Memory B cell (primary cell): ENCODE results near the gene FNBP1.

Experiments used
- ATAC-seq: fragments of 150-1000 bp; cut with Tn5 transposase; 2 replicates; pipeline ENCODE4 v1.10.0; 2021; ENCODE audit warnings: low read depth, mild to moderate bottlenecking, moderate library complexity
- DNase-seq, 2 donors: peaks; one replicate each; pipeline ENCODE4 v3.0.0; 2022; ENCODE audit warnings: low spot score in 2 of 2
- H3K27ac Mint-ChIP-seq: one replicate; pipeline ENCODE4 v1.8.0; 2022; ENCODE audit warnings: mild to moderate bottlenecking, moderate library complexity, mixed read lengths
- H3K27me3 Mint-ChIP-seq: one replicate; pipeline ENCODE4 v1.8.0; 2022; ENCODE audit warnings: mixed read lengths
- H3K36me3 Mint-ChIP-seq: one replicate; pipeline ENCODE4 v1.8.0; 2022; ENCODE audit warnings: mild to moderate bottlenecking, mixed read lengths
- H3K4me1 Mint-ChIP-seq: one replicate; pipeline ENCODE4 v1.8.0; 2022; ENCODE audit warnings: mixed read lengths
- H3K4me3 Mint-ChIP-seq: one replicate; pipeline ENCODE4 v1.8.0; 2022; ENCODE audit warnings: mild to moderate bottlenecking, moderate library complexity, mixed read lengths
- H3K9me3 Mint-ChIP-seq: one replicate; pipeline ENCODE4 v1.8.0; 2022; ENCODE audit warnings: mixed read lengths

FNBP1 gene

DNA sequence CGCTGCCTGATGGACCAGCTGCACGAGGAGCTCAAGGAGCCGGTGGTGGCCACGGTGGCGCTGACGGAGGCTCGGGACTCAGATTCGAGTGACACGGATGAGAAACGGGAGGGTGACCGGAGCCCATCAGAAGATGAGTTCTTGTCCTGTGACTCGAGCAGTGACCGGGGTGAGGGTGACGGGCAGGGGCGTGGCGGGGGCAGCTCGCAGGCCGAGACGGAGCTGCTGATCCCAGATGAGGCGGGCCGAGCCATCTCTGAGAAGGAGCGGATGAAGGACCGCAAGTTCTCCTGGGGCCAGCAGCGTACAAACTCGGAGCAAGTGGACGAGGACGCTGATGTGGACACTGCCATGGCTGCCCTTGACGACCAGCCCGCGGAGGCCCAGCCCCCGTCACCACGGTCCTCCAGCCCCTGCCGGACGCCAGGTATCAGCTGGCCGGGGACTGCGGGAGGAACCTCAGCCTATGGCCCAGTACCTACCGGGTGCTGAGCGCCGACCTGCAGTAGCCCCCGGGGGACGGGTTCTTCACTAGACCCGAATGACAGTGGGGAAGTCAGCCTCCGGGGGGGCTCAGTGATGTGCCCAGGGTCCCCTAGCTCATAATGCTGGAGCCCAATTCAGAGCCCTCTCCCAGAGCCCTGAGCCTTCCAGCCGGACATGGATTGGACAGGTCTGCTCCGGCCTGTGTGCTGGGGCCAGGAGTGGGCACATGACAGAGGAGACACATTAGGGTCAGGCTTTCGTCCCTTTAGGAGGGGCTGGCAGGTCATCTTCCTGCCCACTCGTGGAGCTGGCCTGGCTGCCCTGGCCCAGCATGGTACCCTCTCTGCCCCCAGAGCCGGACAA is 174.7 kb downstream of the FNBP1 start:
- Mint-ChIP-seq H3K9me3 (no peaks in the 10 kb centered on the region), H3K4me3 (no peak overlapping the region), H3K4me1 (peaks cover 10% of the 10 kb centered on the region), H3K27ac (peak overlapping the region; percentile 31), H3K27me3 (no peaks in the 10 kb centered on the region), H3K36me3 (peaks cover 10% of the 10 kb centered on the region)
- DNase-seq, result no peak
- no peak for ATAC-seq

DNA sequence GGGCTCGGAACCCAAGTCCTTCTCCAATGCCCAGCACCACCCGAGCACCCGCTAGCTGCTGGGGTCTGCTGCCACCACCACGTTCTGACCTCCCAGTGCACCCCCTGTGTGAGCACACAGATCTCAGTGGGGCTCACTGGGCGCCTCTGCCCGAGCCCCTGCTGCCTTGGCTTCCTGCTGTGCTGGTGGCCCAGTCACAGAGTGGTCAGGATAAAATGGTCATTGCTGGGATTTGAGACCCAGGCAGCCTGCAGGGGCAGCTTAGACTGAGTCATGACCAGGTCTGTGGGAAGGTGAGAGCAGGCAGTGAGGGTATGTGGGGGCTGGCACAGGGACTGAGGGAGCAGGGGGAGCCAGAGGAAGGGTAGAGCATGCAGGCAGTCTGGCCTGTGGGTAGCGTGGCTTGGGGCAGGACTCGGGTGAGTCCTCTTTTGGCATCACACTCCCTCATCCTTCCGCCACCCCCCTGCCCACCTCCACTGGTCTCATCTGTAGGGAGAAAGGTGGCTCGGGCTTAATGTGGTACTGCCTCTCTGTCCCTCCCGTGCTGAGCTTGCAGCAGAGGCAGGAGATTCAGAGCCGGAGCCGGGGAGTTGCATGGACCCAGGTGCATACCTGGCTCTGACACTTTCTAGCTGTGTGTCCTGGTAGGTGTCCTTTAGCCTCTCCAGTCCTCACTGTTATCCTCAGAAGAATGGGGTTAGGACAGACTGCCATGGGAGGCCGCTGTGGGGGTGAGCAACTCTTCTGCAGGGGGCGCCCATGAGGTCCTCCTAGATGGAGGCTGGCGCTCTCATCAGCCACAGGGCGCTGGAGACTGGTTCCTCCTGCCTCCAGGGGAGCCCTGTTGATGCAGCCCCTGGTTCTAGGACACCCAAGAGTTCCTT is 175.6 kb downstream of the FNBP1 start:
- Mint-ChIP-seq H3K4me3 (no peak overlapping the region), H3K27me3 (no peaks in the 10 kb centered on the region), H3K36me3 (peaks cover 10% of the 10 kb centered on the region), H3K27ac (peak overlapping the region; percentile 31), H3K9me3 (no peaks in the 10 kb centered on the region), H3K4me1 (peaks cover 10% of the 10 kb centered on the region)
- no peak for DNase-seq
- ATAC-seq, result no peak

DNA sequence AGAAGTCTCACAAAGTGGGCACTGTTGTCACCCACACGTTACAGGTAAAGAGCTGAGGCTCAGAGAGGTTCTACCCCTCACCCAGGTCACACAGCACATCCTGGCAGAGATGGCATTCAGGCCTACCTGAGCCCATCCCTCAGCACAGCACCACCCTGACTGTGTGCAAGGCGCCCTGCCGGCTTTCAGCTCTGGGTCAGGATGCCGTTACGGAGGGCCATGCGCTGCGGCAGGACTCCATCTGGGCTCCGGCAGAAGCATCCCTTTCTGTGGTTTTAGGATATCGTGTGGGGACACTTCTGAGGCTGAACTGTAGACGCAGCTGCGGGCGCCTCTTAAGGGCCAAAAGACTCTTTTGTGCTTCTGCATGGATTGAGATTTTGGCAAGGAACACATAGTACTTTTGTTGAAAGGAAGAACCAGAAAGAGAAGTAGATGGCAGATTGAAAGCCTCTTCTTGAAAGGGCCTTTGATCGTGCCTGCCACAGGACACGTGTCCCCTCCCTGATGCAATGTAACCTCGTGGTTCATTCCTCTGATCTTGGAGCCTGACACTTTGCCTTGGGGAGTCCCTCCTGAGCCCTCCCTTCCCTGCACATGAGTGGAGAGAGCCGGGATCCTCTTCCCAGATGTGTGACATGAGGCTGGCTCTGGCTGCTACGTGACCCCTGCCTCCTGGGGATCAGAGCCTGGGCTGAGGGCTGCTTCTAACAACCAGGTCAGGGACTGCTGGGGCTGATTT is 176.4 kb downstream of the FNBP1 start:
- no peak overlapping the region for H3K4me3 Mint-ChIP-seq
- ATAC-seq (no peak), DNase-seq (no peak)
- peaks cover 7% of the 10 kb centered on the region for H3K4me1 Mint-ChIP-seq
- no peaks in the 10 kb centered on the region for H3K27me3 Mint-ChIP-seq
- no peaks in the 10 kb centered on the region for H3K9me3 Mint-ChIP-seq
- H3K36me3 Mint-ChIP-seq, result peaks cover 14% of the 10 kb centered on the region
- H3K27ac Mint-ChIP-seq, result peak overlapping the region; percentile 85

DNA sequence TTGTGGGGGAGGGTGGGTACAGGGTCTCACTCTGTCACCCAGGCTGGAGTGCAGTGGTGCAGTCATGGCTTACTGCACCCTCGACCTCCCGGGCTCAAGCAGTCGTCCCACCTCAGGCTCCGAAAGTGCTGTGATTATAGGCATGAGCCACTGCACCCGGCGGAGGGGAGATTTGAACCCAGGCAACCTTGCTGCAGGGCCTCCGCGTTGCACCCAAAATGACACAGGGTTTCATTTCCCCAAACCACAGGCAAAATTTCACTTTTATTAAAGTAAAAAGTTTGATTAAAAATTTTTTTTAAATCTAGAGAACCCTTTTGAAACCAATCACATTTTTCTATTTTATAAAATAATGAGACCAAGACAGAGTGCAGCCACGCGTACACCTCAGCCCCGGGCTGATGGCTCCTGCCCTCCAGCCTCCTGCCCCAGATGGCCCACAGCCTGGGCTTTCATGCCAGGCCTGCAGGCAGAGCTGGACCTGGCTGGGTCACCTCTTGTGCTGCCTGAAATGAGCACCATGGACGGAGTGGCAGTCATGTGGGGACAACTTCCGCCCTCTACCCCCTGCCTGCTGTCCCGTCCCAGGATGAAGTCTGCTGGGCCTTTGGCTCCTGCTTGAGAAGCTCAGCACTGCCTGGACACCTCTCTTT is 177.2 kb downstream of the FNBP1 start:
- peaks cover 18% of the 10 kb centered on the region for H3K36me3 Mint-ChIP-seq
- H3K27ac Mint-ChIP-seq, result peak overlapping the region; percentile 85
- ATAC-seq, result no peak
- peaks cover 7% of the 10 kb centered on the region for H3K4me1 Mint-ChIP-seq
- H3K27me3 Mint-ChIP-seq, result no peaks in the 10 kb centered on the region
- no peaks in the 10 kb centered on the region for H3K9me3 Mint-ChIP-seq
- DNase-seq, result no peak
- H3K4me3 Mint-ChIP-seq, result no peak overlapping the region

DNA sequence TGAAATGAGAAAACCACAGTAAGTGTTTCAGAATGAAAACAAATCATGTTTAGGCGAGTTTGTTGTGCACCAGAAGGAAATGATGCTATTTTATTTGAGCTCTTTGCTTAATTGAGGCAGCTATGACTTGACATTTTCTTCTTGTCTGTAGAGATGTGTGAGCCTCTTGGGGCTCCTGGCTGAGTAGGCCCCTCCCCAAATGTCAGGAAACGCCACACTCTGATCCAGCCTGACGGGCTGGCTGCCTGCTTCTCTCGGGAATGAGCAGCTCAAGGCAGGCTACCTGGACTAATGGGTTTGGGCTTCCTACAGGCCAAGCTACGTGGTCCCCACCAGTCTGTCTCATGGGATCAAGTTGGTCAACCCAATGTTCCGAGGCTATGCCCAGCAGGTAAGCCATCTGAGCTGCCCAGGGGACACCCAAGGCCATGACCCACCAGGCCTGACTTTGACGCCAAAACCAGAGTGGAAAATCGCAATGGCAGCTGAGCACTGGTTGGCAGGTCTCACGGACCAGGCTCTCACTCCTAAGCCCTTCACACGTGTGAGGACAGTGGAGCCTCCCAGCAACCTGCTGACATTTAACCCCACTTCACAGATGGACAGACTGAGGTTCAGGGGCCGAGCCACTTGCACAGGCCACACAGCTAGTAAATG is 177.9 kb downstream of the FNBP1 start:
- Mint-ChIP-seq H3K4me1 (peaks cover 7% of the 10 kb centered on the region), H3K36me3 (peaks cover 18% of the 10 kb centered on the region), H3K27ac (no peak overlapping the region), H3K4me3 (no peak overlapping the region), H3K9me3 (no peaks in the 10 kb centered on the region), H3K27me3 (no peaks in the 10 kb centered on the region)
- ATAC-seq, result no peak
- no peak for DNase-seq

DNA sequence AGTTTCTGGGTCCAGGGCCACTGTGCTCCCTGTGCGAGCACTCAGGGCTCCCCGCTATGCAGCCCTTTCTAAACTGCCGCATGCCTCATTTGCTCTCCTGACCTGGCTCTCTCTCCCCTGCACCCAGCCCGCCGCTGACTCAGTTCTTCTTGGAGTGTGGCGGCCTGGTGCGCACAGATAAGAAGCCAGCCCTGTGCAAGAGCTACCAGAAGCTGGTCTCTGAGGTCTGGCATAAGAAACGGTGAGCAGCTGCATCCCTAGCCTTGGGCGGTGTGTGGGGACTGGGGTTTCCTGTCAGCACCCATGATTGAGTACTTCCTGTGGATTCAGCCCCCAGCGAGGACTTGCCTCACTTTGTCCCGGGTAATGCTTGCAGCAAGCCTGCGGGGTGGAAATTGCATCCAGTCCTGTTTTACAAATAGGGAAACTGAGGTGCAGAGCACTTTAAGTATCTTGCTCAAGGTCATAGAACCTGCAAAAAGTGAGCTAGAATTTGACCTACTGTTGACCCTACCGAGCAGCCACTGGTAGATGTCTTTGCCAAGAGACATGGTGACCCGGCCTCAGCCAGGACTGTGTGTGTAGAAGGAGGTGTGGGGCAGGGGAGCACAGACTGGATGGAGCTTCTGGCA is 179.8 kb downstream of the FNBP1 start:
- no peak for ATAC-seq
- Mint-ChIP-seq H3K27ac (no peak overlapping the region), H3K27me3 (no peaks in the 10 kb centered on the region), H3K9me3 (no peaks in the 10 kb centered on the region), H3K4me1 (peaks cover 2% of the 10 kb centered on the region), H3K36me3 (peaks cover 23% of the 10 kb centered on the region), H3K4me3 (no peak overlapping the region)
- no peak for DNase-seq

DNA sequence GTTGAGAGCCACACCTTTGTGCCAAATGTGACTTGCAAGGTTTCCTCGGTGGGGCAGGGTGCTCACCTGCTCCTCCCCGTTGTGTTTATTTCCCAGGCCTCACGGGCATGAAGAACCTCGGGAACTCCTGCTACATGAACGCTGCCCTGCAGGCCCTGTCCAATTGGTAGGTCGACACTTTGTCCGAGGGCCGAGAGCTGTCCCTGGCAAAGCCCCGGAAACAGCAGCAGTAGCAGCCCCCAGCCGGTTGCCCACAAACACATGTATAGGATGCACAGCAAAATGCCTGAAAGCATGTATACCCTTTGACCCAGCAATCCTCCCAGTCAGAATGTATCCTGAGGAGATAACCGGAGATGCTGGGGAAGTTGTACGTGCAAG is 181.6 kb downstream of the FNBP1 start:
- Mint-ChIP-seq H3K4me1 (peaks cover 2% of the 10 kb centered on the region), H3K9me3 (no peaks in the 10 kb centered on the region), H3K27me3 (no peaks in the 10 kb centered on the region), H3K36me3 (peaks cover 23% of the 10 kb centered on the region), H3K27ac (no peak overlapping the region), H3K4me3 (no peak overlapping the region)
- DNase-seq (no peak), ATAC-seq (no peak)

DNA sequence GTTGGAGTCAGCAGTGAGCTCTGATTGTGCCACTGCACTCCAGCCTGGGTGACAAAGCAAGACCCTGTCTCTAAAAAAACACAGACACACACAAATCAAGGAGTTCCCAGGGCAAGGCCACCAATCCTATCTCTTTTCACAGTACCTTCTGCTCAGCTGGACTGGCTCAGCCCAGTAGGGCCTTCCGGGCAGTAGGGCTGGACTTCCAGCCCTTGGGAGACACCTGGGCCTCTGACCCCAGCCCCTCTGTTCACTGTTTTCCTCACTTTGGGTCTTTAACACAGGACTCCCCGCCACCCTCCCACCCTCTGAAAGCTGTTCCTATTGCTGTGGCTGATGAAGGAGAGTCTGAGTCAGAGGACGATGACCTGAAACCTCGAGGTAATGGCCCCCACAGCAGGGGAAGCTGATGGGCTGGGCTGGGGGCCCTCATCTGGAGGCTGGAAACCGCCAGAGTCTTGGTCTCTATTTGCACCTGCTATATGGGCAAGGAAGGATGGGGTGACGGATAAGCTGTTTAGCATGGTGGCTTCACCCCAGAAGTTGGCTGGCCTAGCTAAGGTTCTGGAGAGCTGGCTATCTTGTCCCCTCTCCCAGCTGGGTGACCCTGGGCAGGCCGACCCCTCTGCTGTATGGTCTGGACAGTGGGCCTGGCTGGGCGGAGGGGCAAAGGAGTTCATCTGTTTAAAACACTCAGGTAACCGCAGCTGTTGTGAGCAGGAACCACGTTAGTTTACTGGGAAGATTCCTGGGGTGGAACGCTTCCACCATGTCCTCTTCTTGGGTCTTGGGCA is 182.1 kb downstream of the FNBP1 start:
- Mint-ChIP-seq H3K27me3 (no peaks in the 10 kb centered on the region), H3K4me3 (no peak overlapping the region), H3K4me1 (no peaks in the 10 kb centered on the region), H3K9me3 (no peaks in the 10 kb centered on the region), H3K27ac (no peak overlapping the region), H3K36me3 (peaks cover 21% of the 10 kb centered on the region)
- DNase-seq, result no peak
- no peak for ATAC-seq

DNA sequence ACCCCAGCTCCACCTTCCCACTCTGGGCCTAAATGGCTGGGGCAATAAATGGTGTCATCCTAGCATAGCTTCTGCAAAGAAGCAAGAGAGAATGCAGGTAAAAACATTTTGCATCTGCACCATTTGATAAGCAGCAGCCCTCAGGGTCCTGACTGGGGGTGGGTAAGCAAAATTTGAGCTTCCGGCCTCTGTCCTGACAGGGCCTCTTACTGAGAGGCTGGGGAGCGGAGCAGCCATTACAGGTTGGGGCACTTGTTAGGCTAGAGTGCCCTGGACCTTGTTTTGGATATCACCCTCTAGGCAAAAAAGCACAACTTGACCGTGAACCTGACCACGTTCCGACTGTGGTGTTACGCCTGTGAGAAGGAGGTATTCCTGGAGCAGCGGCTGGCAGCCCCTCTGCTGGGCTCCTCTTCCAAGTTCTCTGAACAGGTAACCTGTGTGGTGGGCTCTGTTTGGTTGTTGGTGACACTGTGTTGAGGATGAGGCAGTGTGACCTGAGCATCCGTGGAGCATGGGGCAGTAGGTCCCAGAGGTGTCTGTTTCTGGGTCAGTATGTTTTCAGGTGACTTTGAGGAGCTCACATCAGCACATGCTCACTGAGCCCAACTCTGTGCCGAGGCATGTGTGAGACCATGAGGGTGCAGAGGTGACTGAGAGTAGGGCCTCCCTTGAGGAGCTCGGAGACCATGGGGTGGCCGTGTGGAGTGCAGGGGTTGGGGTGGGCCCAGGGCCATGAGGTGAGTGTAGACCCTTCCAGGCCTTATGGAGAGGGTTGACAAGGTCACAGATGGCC is 184.6 kb downstream of the FNBP1 start:
- H3K36me3 Mint-ChIP-seq, result peaks cover 33% of the 10 kb centered on the region
- H3K27me3 Mint-ChIP-seq, result no peaks in the 10 kb centered on the region
- H3K27ac Mint-ChIP-seq, result no peak overlapping the region

DNA sequence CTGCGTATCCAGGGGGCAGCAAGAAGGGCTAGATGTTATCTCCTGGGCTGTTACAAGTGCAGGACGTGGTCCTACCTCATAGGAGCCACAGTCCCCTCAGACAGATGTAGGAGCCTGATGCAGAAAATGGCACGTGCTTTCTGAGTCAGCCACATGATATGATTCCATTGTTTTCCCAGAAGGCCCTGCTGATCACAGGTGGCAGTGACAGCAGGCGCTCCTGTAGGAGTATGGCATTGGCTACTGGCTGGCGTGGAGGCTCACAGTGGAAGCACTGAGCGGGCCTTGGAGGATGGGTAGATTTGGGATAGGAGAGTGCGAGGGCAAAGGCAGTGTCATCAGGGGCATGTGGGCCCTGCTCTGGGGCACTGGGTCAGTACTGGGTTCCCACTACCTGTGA is 185.8 kb downstream of the FNBP1 start:
- Mint-ChIP-seq H3K27ac (no peak overlapping the region), H3K4me3 (no peak overlapping the region), H3K36me3 (peaks cover 35% of the 10 kb centered on the region)

More for the DNA sequence above, 184.6 kb downstream of the FNBP1 start:
- Mint-ChIP-seq H3K4me1 (no peaks in the 10 kb centered on the region), H3K9me3 (no peaks in the 10 kb centered on the region), H3K4me3 (no peak overlapping the region)
- ATAC-seq (no peak), DNase-seq (no peak)

DNA sequence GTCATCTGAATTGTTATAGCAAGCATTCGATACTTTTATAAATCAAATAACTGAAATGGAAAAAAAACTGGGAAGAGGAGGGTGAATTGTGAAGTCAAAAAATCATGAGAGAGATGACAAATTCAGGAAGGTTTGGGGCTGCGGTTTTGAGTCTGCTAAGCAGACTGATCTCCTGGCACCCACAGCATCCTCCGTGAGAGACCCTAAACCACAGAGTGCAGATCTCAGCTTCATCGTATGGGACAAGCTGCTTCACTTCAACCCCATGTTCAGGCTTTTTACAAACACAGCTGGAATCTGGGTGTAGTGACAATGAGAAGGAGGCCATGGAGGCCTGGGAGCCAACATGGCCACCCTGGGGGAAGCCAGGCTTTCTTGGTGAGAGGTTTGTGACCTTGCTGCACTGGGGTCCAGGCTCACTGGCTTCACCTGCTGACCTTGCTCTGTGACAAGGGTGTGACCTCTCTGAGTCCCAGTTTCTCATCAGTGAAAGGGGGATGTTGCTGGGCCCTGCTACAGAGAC is 188.3 kb downstream of the FNBP1 start:
- no peak overlapping the region for H3K4me3 Mint-ChIP-seq
- H3K4me1 Mint-ChIP-seq, result no peaks in the 10 kb centered on the region
- H3K36me3 Mint-ChIP-seq, result peaks cover 37% of the 10 kb centered on the region
- H3K27me3 Mint-ChIP-seq, result no peaks in the 10 kb centered on the region
- no peak for ATAC-seq
- H3K9me3 Mint-ChIP-seq, result no peaks in the 10 kb centered on the region
- H3K27ac Mint-ChIP-seq, result peak overlapping the region; percentile 47
- no peak for DNase-seq

More for the DNA sequence above, 185.8 kb downstream of the FNBP1 start:
- Mint-ChIP-seq H3K4me1 (no peaks in the 10 kb centered on the region), H3K9me3 (no peaks in the 10 kb centered on the region), H3K27me3 (no peaks in the 10 kb centered on the region)
- ATAC-seq (no peak), DNase-seq (no peak)
